Neural progenitor cell (in vitro differentiated cells): ENCODE results near the gene ZNF174. TPM values are rescaled to one million over a fixed set of nuclear protein-coding genes. Genes with fewer than 3 reads are reported as not detected.

Experiments
- DNase-seq: peaks from one replicate; pipeline ENCODE4 v3.0.0-alpha.2; 2016; ENCODE audit warnings: low spot score
- H2AFZ ChIP-seq: fragments of 200-600 bp; sonication (generic); replicated peaks from 2 replicates; pipeline ENCODE4 v1.6.1; 2016; ENCODE audit warnings: antibody characterized with exemption
- H3F3A ChIP-seq: fragments of 200-600 bp; sonication (generic); 2 replicates; pipeline ENCODE4 v1.6.1; 2016; ENCODE audit warnings: antibody characterized with exemption, low read depth
- H3K27ac ChIP-seq: fragments of 200-600 bp; sonication (generic); 2 replicates; pipeline ENCODE4 v1.5.1; 2016; ENCODE audit warnings: mild to moderate bottlenecking
- H3K27me3 ChIP-seq: fragments of 200-600 bp; sonication (generic); 2 replicates; pipeline ENCODE4 v1.6.1; 2016; ENCODE audit warnings: mild to moderate bottlenecking, moderate library complexity
- H3K36me3 ChIP-seq: fragments of 200-600 bp; sonication (generic); 2 replicates; pipeline ENCODE4 v1.5.1; 2016
- H3K4me1 ChIP-seq: fragments of 200-600 bp; sonication (generic); 2 replicates; pipeline ENCODE4 v1.6.1; 2016; ENCODE audit warnings: mixed run types
- H3K4me2 ChIP-seq: fragments of 200-600 bp; sonication (generic); 2 replicates; pipeline ENCODE4 v1.6.1; 2016
- H3K4me3 ChIP-seq: fragments of 200-600 bp; sonication (generic); 2 replicates; pipeline ENCODE4 v1.5.1; 2016
- H3K79me2 ChIP-seq: fragments of 200-600 bp; sonication (generic); 2 replicates; pipeline ENCODE4 v1.6.1; 2016; ENCODE audit warnings: low read depth
- H3K9ac ChIP-seq: fragments of 200-600 bp; sonication (generic); 2 replicates; pipeline ENCODE4 v1.6.1; 2016
- H3K9me3 ChIP-seq: fragments of 200-600 bp; sonication (generic); 2 replicates; pipeline ENCODE4 v1.5.1; 2016; ENCODE audit warnings: low read depth
- H4K20me1 ChIP-seq: fragments of 200-600 bp; sonication (generic); 2 replicates; pipeline ENCODE4 v1.6.1; 2016; ENCODE audit warnings: low read depth
- H3K27ac Mint-ChIP-seq: 3 replicates; pipeline ENCODE4 v1.8.0; 2021; ENCODE audit warnings: mixed read lengths
- H3K27me3 Mint-ChIP-seq: 2 replicates; pipeline ENCODE4 v1.8.0; 2022; ENCODE audit warnings: low read depth, mild to moderate bottlenecking, inconsistent platforms, moderate library complexity, mixed read lengths; ENCODE audit not compliant: insufficient read depth
- H3K36me3 Mint-ChIP-seq: 3 replicates; pipeline ENCODE4 v1.8.0; 2021; ENCODE audit warnings: mixed read lengths
- H3K4me1 Mint-ChIP-seq: 3 replicates; pipeline ENCODE4 v1.8.0; 2021; ENCODE audit warnings: mixed read lengths
- H3K4me3 Mint-ChIP-seq: 3 replicates; pipeline ENCODE4 v1.8.0; 2021; ENCODE audit warnings: mild to moderate bottlenecking, moderate library complexity, mixed read lengths
- H3K9me3 Mint-ChIP-seq: 3 replicates; pipeline ENCODE4 v1.8.0; 2020; ENCODE audit warnings: mixed read lengths
- CTCF ChIP-seq: fragments of 200-600 bp; sonication (generic); IDR thresholded peaks from 2 replicates; pipeline ENCODE4 v1.5.1; 2017; ENCODE audit warnings: antibody characterized with exemption, mild to moderate bottlenecking
- EZH2 ChIP-seq: fragments of 200-600 bp; sonication (generic); IDR thresholded peaks from 2 replicates; pipeline ENCODE4 v1.6.1; 2017; ENCODE audit warnings: antibody characterized with exemption, mild to moderate bottlenecking, moderate library complexity
- EZH2phosphoT487 ChIP-seq: fragments of 200-600 bp; sonication (generic); IDR thresholded peaks from 2 replicates; pipeline ENCODE4 v1.6.1; 2017; ENCODE audit warnings: antibody characterized with exemption
- total RNA-seq: library from RNA; depleted of rRNA; stranded (reverse); fragments of >200 nt; gene quantifications from 2 replicates; pipeline ENCODE4 v1.2.3, GENCODE V29; 2015; ENCODE audit warnings: low replicate concordance

The ZNF174 gene
- total RNA-seq, 1 donor from 2014 or later = 9.9 TPM

- H3K4me1 Mint-ChIP-seq = no peaks in the 10 kb centered on the region
- Histone ChIP-seq H3K4me2 (no peak overlapping the region), H3K27me3 (no peaks in the 10 kb centered on the region), H3K9ac (no peak overlapping the region), H3K9me3 (peaks cover 22% of the 10 kb centered on the region), H3K79me2 (no peaks in the 10 kb centered on the region), H3F3A (no peaks in the 10 kb centered on the region), H3K27ac (no peak overlapping the region), H3K4me1 (no peaks in the 10 kb centered on the region), H2AFZ (no peak overlapping the region), H4K20me1 (no peaks in the 10 kb centered on the region), H3K36me3 (peaks cover 4% of the 10 kb centered on the region), H3K4me3 (no peak overlapping the region)
- H3K4me3 Mint-ChIP-seq = no peak overlapping the region
- H3K27ac Mint-ChIP-seq = no peak overlapping the region
- peaks cover 53% of the 10 kb centered on the region for H3K9me3 Mint-ChIP-seq
- DNase-seq = no peak
- H3K27me3 Mint-ChIP-seq = peaks cover 11% of the 10 kb centered on the region
- peaks cover 35% of the 10 kb centered on the region for H3K36me3 Mint-ChIP-seq
- no peak for TF ChIP-seq EZH2phosphoT487
- TF ChIP-seq CTCF = no peak
- TF ChIP-seq EZH2 = no peak
These were observed 23.1 kb upstream of the ZNF174 start for GRCh38 chr16:3377917-3378316.

GRCh38 chr16:3383045-3383448 lies 18.0 kb upstream of the ZNF174 start:
- H3K36me3 ChIP-seq = peaks cover 22% of the 10 kb centered on the region
- no peaks in the 10 kb centered on the region for H3K27me3 ChIP-seq
- no peak overlapping the region for H3K27ac Mint-ChIP-seq
- peaks cover 3% of the 10 kb centered on the region for H3K27me3 Mint-ChIP-seq
- no peak overlapping the region for H3K4me3 Mint-ChIP-seq
- TF ChIP-seq CTCF (no peak), EZH2phosphoT487 (no peak), EZH2 (no peak)
- peaks cover 72% of the 10 kb centered on the region for H3K36me3 Mint-ChIP-seq
- H4K20me1 ChIP-seq = no peaks in the 10 kb centered on the region
- no peak for DNase-seq
- H3K4me2 ChIP-seq = no peak overlapping the region
- no peaks in the 10 kb centered on the region for H3K4me1 ChIP-seq
- H3F3A ChIP-seq = no peaks in the 10 kb centered on the region
- H3K79me2 ChIP-seq = no peaks in the 10 kb centered on the region
- H3K9me3 Mint-ChIP-seq = peaks cover 80% of the 10 kb centered on the region
- no peak overlapping the region for H3K27ac ChIP-seq
- H2AFZ ChIP-seq = no peak overlapping the region
- H3K9ac ChIP-seq = no peak overlapping the region
- H3K4me1 Mint-ChIP-seq = no peaks in the 10 kb centered on the region
- H3K9me3 ChIP-seq = peaks cover 35% of the 10 kb centered on the region
- no peak overlapping the region for H3K4me3 ChIP-seq

GRCh38 chr16:3388325-3388724 lies 12.7 kb upstream of the ZNF174 start:
- H3K4me1 ChIP-seq = no peaks in the 10 kb centered on the region
- TF ChIP-seq EZH2phosphoT487 (no peak), EZH2 (no peak), CTCF (no peak)
- H3K4me1 Mint-ChIP-seq = no peaks in the 10 kb centered on the region
- no peak overlapping the region for H3K4me3 ChIP-seq
- peaks cover 27% of the 10 kb centered on the region for H3K36me3 ChIP-seq
- DNase-seq = no peak
- H3K4me2 ChIP-seq = no peak overlapping the region
- no peak overlapping the region for H2AFZ ChIP-seq
- no peak overlapping the region for H3K27ac Mint-ChIP-seq
- peaks cover 3% of the 10 kb centered on the region for H3K27me3 Mint-ChIP-seq
- H3K9ac ChIP-seq = no peak overlapping the region
- peaks cover 9% of the 10 kb centered on the region for H3K9me3 ChIP-seq
- no peaks in the 10 kb centered on the region for H4K20me1 ChIP-seq
- no peak overlapping the region for H3K4me3 Mint-ChIP-seq
- peaks cover 71% of the 10 kb centered on the region for H3K36me3 Mint-ChIP-seq
- peaks cover 5% of the 10 kb centered on the region for H3K79me2 ChIP-seq
- H3K27ac ChIP-seq = no peak overlapping the region
- peaks cover 57% of the 10 kb centered on the region for H3K9me3 Mint-ChIP-seq
- H3F3A ChIP-seq = no peaks in the 10 kb centered on the region
- no peaks in the 10 kb centered on the region for H3K27me3 ChIP-seq
